NT2/D1 (cell line): ENCODE measurements around the gene RAB24.

Source experiments
- SUZ12 ChIP-seq: IDR thresholded peaks from 2 replicates; pipeline ENCODE4 v1.6.1; 2011; ENCODE audit not compliant: insufficient read length, insufficient read depth; ENCODE audit errors: extremely low read depth
- ZNF274 ChIP-seq: IDR thresholded peaks from 2 replicates; pipeline ENCODE4 v1.6.1; 2011; ENCODE audit warnings: mild to moderate bottlenecking, low read depth, low read length

DNA sequence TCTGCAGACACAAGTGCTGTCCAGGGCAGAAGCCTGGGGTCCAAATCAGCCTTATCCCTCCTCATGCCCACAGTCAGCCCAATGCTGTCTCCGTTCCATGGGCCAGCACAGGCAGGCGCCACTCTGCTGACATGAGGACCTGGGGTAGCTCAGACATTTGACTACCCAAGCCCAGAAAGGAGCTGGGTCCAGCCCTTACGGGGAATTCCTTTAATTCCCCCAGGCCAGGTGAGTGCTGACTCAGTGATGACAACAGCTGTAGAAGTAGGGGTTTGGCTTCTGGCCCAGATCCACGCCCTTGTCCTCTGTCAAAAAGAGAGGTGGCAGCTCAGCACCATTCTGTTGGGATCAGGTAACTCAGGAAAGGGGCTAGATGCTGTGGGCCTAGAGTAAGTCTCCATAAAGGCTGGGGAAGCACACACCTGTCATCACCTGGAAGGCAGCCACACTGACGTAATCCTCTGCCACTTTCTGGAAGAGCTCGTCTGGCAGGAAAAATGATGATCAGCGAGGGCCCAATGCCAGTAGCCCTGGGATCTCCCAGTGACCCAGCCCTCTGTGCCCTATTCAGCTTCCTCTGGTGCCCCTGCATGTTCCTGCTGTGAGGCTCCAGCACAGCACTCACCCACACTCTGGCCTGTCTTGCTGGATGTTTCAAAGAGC lies 1.9 kb downstream of the RAB24 start:
- TF ChIP-seq ZNF274 (no peak), SUZ12 (no peak)
